Gastrocnemius medialis (tissue), 4 donors: ENCODE data around the gene ATL1.

Experiments used
- CTCF ChIP-seq, 5 experiments: fragments of 450-650 bp in 3 of 5; fragments of 200-600 bp in 2 of 5; sonication (generic) in 2 of 5; IDR thresholded peaks in 4 of 5; conservative IDR thresholded peaks in 1 of 5; 1 replicate in 4 of 5; 2 replicates in 1 of 5; pipeline ENCODE4 v1.5.1; 2016 to 2019; ENCODE audit warnings: antibody characterized with exemption in 5 of 5, mild to moderate bottlenecking in 3 of 5, moderate library complexity in 3 of 5
- POLR2A ChIP-seq, 2 donors: fragments of 450-650 bp; IDR thresholded peaks; one replicate each; pipeline ENCODE4 v1.6.1; 2017; ENCODE audit warnings: antibody characterized with exemption in 2 of 2, mild to moderate bottlenecking in 2 of 2, moderate library complexity in 2 of 2

DNA sequence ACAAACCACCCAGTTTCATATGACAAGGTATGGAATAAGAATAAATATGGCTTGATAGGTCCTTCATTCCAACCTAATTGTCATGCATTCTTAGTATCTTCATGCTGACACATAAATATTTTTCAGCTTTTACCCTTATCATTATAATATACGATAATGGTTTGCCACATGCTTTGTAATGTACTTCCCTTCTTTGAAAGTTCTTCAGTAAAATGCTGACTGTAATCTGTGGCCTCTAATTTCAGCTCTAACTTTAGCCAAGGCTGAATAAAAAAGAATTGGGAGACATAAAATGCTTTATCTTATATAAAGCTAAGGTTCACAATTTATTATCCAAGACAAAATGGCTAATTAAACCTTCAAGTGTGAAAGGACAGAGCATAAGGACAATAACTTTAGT is 24.9 kb upstream of the ATL1 start:
- no peak for TF ChIP-seq CTCF (IDR thresholded peaks at IDR 0.05 in 4 of 5, conservative IDR thresholded peaks at IDR 0.05 in 1 of 5)
- no peak for TF ChIP-seq POLR2A (IDR thresholded peaks at IDR 0.05)
